HUES64 (cell line): Measurements from ENCODE around the gene SPACA5. TPM values are rescaled to one million over a fixed set of nuclear protein-coding genes. Genes with fewer than 3 reads are reported as not detected.
"Not testable (repeated sequence)": the region's sequence is repeated elsewhere in the genome, so short reads cannot be mapped to it uniquely, and the experiment has no call there.

Source experiments
- H3K27ac ChIP-seq: 2 replicates; pipeline ENCODE4 v1.7.0; 2013; ENCODE audit warnings: low read depth, low read length, inconsistent platforms
- H3K27me3 ChIP-seq: 2 replicates; pipeline ENCODE4 v1.6.1; 2013; ENCODE audit warnings: mild to moderate bottlenecking, low read length; ENCODE audit not compliant: insufficient read depth
- H3K36me3 ChIP-seq: 2 replicates; pipeline ENCODE4 v1.6.1; 2013; ENCODE audit warnings: mild to moderate bottlenecking, low read length; ENCODE audit not compliant: insufficient read depth
- H3K4me1 ChIP-seq: 2 replicates; pipeline ENCODE4 v1.6.1; 2013; ENCODE audit warnings: mild to moderate bottlenecking, low read length, moderate library complexity; ENCODE audit not compliant: insufficient read depth
- H3K4me3 ChIP-seq: 2 replicates; pipeline ENCODE4 v1.5.1; 2013; ENCODE audit warnings: mild to moderate bottlenecking, low read length, moderate library complexity
- H3K9ac ChIP-seq: 2 replicates; pipeline ENCODE4 v1.6.1; 2013; ENCODE audit warnings: mild to moderate bottlenecking, low read depth, low read length
- H3K9me3 ChIP-seq: 2 replicates; pipeline ENCODE4 v1.6.1; 2013; ENCODE audit warnings: low read depth, low read length; ENCODE audit not compliant: insufficient read depth
- WGBS: fragments of 150-250, 120-280 bp; methylation state at CpG from one replicate; pipeline ENCODE4 v1.1.7; 2013; ENCODE audit warnings: missing lambda C conversion rate; 5-methylcytosine and 5-hydroxymethylcytosine counted together
- polyA plus RNA-seq, 2 experiments: library from polyadenylated mRNA; stranded (reverse); fragments of 50-300 nt; gene quantifications; one replicate each; pipeline ENCODE4 v1.2.3, GENCODE V29; 2013

Gene SPACA5
- not detected for polyA plus RNA-seq (2013, experiment 1 of 2)
- polyA plus RNA-seq (2013, experiment 2 of 2): not detected

DNA sequence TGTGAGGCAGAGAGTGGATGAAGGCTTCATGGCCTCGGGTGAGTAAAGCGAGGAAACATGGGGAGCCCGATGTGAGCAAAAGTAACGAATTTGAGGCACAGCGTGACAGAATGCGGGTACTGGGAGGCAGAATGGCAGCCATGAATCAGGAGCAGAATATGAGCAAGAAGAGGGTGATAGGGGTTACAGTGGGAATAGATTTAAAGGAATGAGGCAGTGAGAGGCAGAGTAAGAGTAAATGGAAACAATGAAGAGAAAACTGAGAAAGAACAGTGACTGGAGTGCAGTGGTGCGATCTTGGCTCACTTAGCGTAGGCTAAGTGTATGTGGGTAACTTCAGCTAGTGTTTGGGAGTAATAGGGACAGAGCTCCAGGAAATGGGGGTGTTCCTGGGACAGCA, at the start of gene SPACA5:
SPACA5 (plus strand) TSS at position 301 of the 400 bp plus-strand sequence. CDS start 815 bp downstream, outside the sequence.
- not testable (repeated sequence) for H3K27ac ChIP-seq, H3K36me3 ChIP-seq, H3K27me3 ChIP-seq, H3K9me3 ChIP-seq, H3K9ac ChIP-seq, H3K4me1 ChIP-seq, H3K4me3 ChIP-seq
- WGBS: no CpG with 5 or more reads among the region's 8 CpGs

DNA sequence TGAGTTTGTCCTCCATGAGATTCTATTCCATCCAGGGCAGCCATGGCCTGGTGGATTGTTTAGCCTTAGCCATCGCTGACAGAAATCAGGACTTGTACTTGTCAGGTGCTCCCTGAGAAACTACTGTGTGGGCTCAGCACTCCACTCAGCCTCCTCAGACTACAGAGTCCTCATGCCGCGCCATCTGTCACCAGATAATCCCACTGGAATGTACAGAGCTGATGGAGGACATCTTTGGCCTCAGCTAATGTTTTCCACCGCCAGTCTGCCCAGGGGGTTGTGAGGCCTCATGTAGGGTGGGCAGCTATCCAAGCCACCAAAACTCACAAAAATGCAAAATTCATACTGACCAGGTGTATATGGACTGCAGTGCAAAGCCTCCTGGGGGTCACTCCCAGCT, 48.6 kb upstream of the SPACA5 start:
- H3K9me3 ChIP-seq, H3K9ac ChIP-seq, H3K4me3 ChIP-seq, H3K27ac ChIP-seq, H3K4me1 ChIP-seq, H3K27me3 ChIP-seq, H3K36me3 ChIP-seq: not testable (repeated sequence)
- WGBS: 85% methylated on average over 3 of the region's 4 CpGs

DNA sequence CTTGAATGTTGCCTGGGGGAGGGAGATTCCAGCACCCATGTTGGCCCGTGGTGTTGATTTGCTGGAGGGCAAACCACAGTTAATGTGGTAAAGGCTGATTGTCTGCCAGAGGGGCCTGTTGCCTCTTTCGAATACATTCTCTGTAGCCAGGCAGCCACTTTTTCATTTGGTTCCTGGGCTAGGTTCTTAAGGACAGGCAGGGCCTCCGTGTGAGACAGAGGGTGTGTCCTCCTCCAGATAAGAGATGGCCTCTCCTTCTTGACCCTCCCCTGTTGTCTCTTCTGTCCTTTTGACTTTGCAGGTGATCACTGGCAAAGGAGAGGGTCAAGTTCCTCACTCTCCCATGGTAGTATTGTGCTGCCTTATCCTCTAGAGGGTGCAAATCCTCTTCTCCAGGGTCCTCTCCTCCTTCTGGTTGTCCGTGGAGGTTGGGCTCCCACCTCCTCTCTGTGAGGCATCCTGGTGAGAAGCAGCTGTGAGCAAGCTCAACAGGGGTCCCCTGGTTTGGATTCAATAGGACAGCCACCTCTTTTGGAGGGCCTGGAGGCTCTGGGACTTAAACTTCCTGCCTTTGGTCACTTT, 47.9 kb upstream of the SPACA5 start:
- no peak overlapping the region for H3K27ac ChIP-seq
- H3K9me3 ChIP-seq: no peaks in the 10 kb centered on the region; the same call in 1 of the 2 replicates
- H3K36me3 ChIP-seq: no peaks in the 10 kb centered on the region
- WGBS: 39% methylated on average over 4 of the region's 4 CpGs
- no peak overlapping the region for H3K9ac ChIP-seq
- no peaks in the 10 kb centered on the region; the same call in 1 of the 2 replicates for H3K4me1 ChIP-seq
- no peaks in the 10 kb centered on the region for H3K27me3 ChIP-seq
- no peak overlapping the region for H3K4me3 ChIP-seq

DNA sequence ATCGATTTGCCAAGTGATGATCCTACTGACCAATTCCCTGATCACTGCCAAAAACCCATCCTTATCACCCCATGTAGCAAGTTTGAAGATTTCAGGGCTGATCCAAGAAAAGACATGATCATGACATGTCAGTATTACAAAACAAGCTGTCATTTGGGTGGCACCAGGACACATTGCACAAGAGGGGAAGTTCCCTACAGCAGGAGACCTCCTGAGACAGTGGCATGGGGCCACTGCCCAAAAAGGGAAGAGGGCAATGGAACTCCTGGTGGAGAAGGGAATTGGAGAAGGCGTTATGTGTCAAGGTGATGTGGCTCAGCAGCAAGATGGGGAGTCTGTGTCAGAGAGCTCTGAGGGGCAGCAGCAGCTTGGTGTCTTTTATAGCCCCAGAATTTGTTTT, 46.4 kb upstream of the SPACA5 start:
- 90% methylated on average over 2 of the region's 2 CpGs for WGBS
- no peak overlapping the region for H3K4me3 ChIP-seq

DNA sequence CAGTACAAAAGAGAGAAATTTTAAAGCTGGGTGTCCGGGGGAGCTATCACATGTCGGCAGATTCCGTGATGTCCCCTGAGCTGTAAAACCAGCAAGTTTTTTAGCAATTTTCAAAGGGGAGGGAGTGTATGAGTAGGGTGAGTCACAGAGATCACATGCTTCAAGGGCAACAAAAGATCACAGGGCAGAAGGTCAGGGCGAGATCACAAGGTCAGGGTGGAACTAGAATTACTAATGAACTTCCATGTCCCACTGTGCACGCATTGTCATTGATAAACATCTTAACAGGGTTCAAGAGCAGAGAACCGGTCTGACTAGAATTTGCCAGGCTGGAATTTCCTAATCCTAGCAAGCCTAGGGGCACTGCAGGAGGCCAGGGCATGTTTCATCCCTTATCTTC, 45.0 kb upstream of the SPACA5 start:
- not testable (repeated sequence) for H3K4me3 ChIP-seq, H3K4me1 ChIP-seq, H3K27me3 ChIP-seq, H3K9me3 ChIP-seq, H3K36me3 ChIP-seq, H3K27ac ChIP-seq, H3K9ac ChIP-seq
- 86% methylated on average over 6 of the region's 6 CpGs for WGBS

More for the DNA sequence above, 46.4 kb upstream of the SPACA5 start:
- H3K36me3 ChIP-seq: no peaks in the 10 kb centered on the region
- H3K27ac ChIP-seq: no peak overlapping the region
- H3K27me3 ChIP-seq: no peaks in the 10 kb centered on the region
- H3K9ac ChIP-seq: no peak overlapping the region
- no peaks in the 10 kb centered on the region; the same call in 1 of the 2 replicates for H3K9me3 ChIP-seq
- H3K4me1 ChIP-seq: no peaks in the 10 kb centered on the region; the same call in 1 of the 2 replicates

DNA sequence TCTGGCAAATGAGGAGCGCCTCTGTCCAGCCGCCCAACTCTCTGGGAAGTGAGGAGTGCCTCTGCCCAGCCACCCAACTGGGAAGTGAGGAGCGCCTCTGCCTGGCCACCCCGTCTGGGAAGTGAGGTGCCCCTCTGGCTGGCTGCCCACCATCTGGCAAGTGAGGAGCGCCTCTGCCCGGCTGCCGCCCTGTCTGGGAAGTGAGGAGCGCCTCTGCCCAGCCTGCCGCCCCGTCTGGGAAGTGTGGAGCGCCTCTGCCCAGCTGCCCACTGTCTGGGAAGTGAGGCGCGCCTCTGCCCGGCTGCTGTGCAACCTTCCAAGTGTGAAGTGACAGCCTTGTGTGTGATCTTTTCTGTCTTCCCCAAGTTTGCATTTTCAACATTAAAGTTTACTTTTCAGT, 41.3 kb upstream of the SPACA5 start:
- WGBS: 96% methylated on average over 14 of the region's 14 CpGs
- not testable (repeated sequence) for H3K9ac ChIP-seq, H3K36me3 ChIP-seq, H3K27me3 ChIP-seq, H3K4me3 ChIP-seq, H3K4me1 ChIP-seq, H3K9me3 ChIP-seq, H3K27ac ChIP-seq

DNA sequence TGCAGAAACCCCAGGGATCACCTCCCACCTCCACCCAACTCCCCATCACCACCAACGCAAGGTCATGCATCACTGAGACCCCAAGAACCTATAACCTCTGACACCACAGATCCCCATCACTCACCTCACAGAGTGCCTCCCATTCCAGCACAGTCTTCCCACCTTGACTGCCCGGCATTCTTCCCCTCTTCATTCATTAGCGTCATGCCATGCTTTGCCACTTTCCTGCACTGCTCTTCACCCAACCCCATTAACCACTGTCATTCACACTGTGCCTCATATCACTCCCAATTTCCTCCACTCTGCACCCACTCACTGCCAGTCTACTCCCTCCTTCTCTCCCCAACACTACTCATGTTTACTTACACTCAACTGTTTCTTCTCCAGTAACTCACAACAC, 33.6 kb upstream of the SPACA5 start:
- peaks cover 43% of the 10 kb centered on the region for H3K9me3 ChIP-seq

DNA sequence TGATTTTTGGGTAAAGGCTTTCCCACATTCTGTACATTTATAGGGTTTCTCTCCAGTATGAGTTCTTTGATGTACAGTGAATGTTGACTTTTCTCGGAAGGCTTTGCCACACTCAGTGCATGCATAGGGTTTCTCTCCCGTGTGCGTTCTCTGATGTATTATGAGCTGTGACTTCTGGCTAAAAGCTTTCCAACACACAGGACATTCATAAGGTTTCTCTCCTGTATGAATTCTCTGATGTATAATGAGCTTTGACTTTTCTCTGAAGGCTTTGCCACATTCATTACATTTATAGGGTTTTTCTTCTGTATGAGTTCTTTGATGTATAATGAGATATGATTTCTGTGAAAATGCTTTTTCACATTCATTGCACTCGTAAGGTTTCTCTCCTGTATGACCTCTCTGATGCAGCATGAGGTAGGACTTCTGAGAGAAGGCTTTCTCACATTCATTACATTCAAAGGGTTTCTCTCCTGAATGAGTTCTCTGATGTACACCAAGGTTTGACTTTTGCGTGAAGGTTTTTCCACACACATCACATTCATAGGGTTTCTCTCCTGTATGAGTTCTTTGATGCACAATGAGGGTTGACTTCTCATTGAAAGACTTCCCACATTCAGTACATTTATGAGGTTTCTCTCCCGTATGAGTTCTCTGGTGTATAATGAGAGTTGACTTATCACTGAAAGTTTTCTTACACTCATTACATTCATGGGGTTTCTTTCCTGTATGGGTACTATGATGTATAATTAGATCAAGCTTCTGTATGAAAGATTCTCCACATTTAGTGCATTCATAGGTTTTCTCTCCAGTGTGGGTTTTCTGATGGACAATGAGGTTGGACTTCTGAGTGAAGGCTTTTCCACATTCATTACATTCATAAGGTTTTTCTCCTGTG, 30.3 kb upstream of the SPACA5 start:
- WGBS: 91% methylated on average over 4 of the region's 6 CpGs
- Histone ChIP-seq H3K9me3 (peaks cover 61% of the 10 kb centered on the region), H3K27me3 (no peaks in the 10 kb centered on the region)

More for the DNA sequence above, 33.6 kb upstream of the SPACA5 start:
- Histone ChIP-seq H3K4me1 (no peaks in the 10 kb centered on the region), H3K9ac (no peak overlapping the region), H3K4me3 (no peak overlapping the region), H3K27ac (no peak overlapping the region), H3K36me3 (peaks cover 29% of the 10 kb centered on the region), H3K27me3 (no peaks in the 10 kb centered on the region)
- 92% methylated on average over 3 of the region's 3 CpGs for WGBS

DNA sequence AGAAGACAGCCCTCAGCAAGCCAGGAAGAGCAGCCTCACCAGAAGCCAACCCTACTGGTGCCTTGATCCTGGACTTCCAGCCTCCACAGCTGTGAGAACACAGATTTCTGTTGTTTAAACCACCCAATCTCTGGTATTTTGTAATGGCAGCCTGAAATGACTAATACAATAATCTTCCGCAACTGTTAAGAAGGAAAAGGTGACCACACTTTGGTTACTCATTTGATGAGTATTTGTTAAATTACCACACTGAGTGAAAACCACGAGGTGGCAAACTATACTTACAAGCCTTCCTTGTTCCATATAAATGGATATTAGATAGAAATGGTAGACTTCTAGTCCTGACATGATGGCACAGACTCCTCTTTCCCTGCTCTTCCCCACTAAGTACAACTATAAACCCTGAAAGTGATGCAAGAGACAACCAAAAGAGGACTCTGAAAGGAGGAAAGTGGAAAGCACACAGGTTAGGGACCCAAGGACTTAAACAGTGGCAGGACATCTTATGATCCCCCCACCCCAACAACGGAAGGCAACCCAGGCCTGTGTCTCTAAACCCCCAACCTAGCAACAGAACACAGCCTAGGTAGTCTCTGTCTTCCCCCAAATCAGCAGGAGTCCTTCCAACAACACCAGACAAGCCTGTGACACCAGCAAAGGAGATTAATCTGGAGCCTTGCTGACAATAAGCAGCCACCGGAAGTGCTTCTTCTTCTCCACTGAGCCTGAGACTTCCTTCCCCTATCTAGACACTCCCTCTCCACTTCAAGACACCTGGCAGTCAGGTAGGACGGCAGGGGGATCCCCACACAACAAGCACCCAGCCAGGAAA, 15.3 kb upstream of the SPACA5 start:
- Histone ChIP-seq H3K4me3 (no peak overlapping the region), H3K27me3 (no peaks in the 10 kb centered on the region), H3K27ac (no peak overlapping the region), H3K36me3 (peaks cover 19% of the 10 kb centered on the region; the same call in 1 of the 2 replicates), H3K4me1 (no peaks in the 10 kb centered on the region), H3K9ac (no peak overlapping the region), H3K9me3 (no peaks in the 10 kb centered on the region)
- 93% methylated on average over 3 of the region's 5 CpGs for WGBS

More for the DNA sequence above, 30.3 kb upstream of the SPACA5 start:
- no peaks in the 10 kb centered on the region for H3K4me1 ChIP-seq
- H3K9ac ChIP-seq: no peak overlapping the region
- peaks cover 62% of the 10 kb centered on the region for H3K36me3 ChIP-seq
- H3K27ac ChIP-seq: no peak overlapping the region
- H3K4me3 ChIP-seq: no peak overlapping the region

DNA sequence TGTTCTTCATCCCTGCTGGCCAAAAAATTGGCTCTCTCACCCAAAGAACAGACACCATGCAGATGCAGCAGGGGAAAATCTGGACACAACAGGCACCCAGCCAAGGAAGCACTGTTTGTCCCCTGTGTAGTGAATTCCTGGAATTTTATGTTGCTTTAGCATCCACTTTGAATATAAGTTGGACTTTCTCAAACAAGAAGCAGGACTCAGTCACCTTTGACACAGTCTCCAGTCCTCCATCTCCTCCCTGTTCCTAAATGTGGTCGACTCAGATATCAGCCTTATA, 14.8 kb upstream of the SPACA5 start:
- peaks cover 21% of the 10 kb centered on the region; the same call in 1 of the 2 replicates for H3K36me3 ChIP-seq
- H3K4me1 ChIP-seq: no peaks in the 10 kb centered on the region
- H3K9ac ChIP-seq: no peak overlapping the region
- no peak overlapping the region for H3K27ac ChIP-seq
- no peak overlapping the region for H3K4me3 ChIP-seq
- 93% methylated on average over 1 of the region's 1 CpG for WGBS
- H3K9me3 ChIP-seq: no peaks in the 10 kb centered on the region
- H3K27me3 ChIP-seq: no peaks in the 10 kb centered on the region

DNA sequence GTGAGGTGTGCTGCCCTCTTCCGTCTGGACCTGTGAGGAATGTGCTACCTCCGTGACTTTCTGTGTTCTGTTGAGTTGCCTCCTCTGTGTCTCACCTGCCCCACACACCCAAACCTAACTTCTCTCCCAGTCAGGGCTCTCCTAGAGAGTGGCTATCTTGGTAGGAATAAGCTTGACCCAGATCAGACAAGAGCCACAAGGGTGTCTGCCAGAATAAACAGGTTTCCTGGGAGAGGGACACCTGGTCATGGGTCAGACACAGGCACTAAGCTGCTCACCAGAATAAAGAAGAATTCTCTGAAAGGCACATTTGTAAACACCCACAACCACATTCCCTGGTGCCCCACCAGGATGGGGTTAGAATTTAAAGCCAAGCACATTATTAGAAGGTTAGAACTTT, 14.1 kb upstream of the SPACA5 start:
- Histone ChIP-seq H3K36me3 (peaks cover 15% of the 10 kb centered on the region; the same call in 1 of the 2 replicates), H3K4me3 (no peak overlapping the region), H3K9ac (no peak overlapping the region), H3K27me3 (no peaks in the 10 kb centered on the region), H3K9me3 (no peaks in the 10 kb centered on the region), H3K27ac (no peak overlapping the region), H3K4me1 (no peaks in the 10 kb centered on the region)
- 96% methylated on average over 2 of the region's 2 CpGs for WGBS
